Left lung (tissue), 10 donors: ENCODE data around the gene PRDX4. TPM values are rescaled to one million over a fixed set of nuclear protein-coding genes. Genes with fewer than 3 reads are reported as not detected.

Experiments used
- ATAC-seq: fragments of 200-7000 bp; cut with Tn5 transposase; one replicate; pipeline ENCODE4 v1.9.1; 2020; ENCODE audit warnings: moderate library complexity
- DNase-seq, 4 donors: peaks; one replicate each; pipeline ENCODE4 v3.0.0-alpha.2; 2013 to 2020
- H3K27ac ChIP-seq, 2 donors: fragments of 200-600 bp; sonication (generic) in 1 of 2; one replicate each; pipeline versions ENCODE4 v1.5.0 to v1.8.0; 2020 to 2021
- H3K27me3 ChIP-seq, 2 donors: fragments of 200-600 bp; sonication (generic) in 1 of 2; one replicate each; pipeline versions ENCODE4 v1.5.0 to v1.8.0; 2020 to 2021
- H3K36me3 ChIP-seq, 2 donors: fragments of 200-600 bp; sonication (generic) in 1 of 2; one replicate each; pipeline versions ENCODE4 v1.5.0 to v1.8.0; 2020 to 2021
- H3K4me1 ChIP-seq, 2 donors: fragments of 200-600 bp; one replicate each; pipeline ENCODE4 v1.8.0; 2021
- H3K4me3 ChIP-seq, 2 donors: fragments of 200-600 bp; sonication (generic) in 1 of 2; one replicate each; pipeline versions ENCODE4 v1.5.0 to v1.8.0; 2020 to 2021; ENCODE audit warnings: mild to moderate bottlenecking in 1 of 2
- H3K9me3 ChIP-seq, 2 donors: fragments of 200-600 bp; sonication (generic) in 1 of 2; one replicate each; pipeline versions ENCODE4 v1.5.0 to v1.8.0; 2020 to 2021
- intact Hi-C, 2 donors: fragments of 100-400 bp; cut with DNase I; formaldehyde crosslinking; loops; one replicate each; pipeline versions ENCODE4 v1.11.2 to v1.14.2; 2022
- polyA plus RNA-seq, 6 donors: library from polyadenylated mRNA; unstranded; fragments of 120-200 nt; gene quantifications; one replicate each; pipeline ENCODE4 v1.2.1, GENCODE V29; 2013; ENCODE audit not compliant: insufficient read length in 6 of 6
- total RNA-seq, 2 donors: library from RNA; stranded (reverse); fragmentation: NEBNext Ultra II Directional; extraction: Animal tissue kit (Norgen Biotek cat#: 25700); gene quantifications; one replicate each; pipeline ENCODE4 v1.2.1, GENCODE V29; 2021
- TF ChIP-seq, protein P1 (sequence below), 2 donors: fragments of 200-600 bp; sonication (generic) in 1 of 2; IDR thresholded peaks; one replicate each; pipeline versions ENCODE4 v1.5.0 to v1.8.0; 2021; ENCODE audit warnings: antibody characterized with exemption in 2 of 2
- donor health status: DM: no; HTN: yes; CAD: no.
- donor health status: DM: no; HTN: no; CAD: no.

PRDX4 gene
- total and polyA plus RNA-seq, 8 donors: 91.5 to 115 (median 101) TPM

DNA sequence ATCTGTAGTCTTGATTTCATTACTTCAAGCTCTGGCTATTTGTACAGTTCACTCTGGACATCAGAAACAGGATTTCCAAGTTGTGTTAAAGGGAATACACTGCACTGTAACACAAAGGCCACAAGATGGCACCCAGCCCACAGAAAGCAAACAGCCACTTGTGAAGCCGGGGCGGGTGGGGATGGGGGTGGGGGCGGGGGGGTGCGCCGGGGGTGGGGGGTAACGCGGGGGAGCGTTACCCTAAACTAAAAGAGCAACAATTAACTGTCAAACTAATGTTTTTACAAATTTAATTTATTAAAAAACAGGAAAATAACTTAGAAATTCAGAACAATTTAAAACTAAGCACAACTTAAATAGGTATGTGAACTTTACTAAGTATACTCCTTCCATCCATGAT lies 27.3 kb downstream of the PRDX4 start:
- H3K27ac ChIP-seq: no peak overlapping the region
- TF ChIP-seq, protein P1, sequence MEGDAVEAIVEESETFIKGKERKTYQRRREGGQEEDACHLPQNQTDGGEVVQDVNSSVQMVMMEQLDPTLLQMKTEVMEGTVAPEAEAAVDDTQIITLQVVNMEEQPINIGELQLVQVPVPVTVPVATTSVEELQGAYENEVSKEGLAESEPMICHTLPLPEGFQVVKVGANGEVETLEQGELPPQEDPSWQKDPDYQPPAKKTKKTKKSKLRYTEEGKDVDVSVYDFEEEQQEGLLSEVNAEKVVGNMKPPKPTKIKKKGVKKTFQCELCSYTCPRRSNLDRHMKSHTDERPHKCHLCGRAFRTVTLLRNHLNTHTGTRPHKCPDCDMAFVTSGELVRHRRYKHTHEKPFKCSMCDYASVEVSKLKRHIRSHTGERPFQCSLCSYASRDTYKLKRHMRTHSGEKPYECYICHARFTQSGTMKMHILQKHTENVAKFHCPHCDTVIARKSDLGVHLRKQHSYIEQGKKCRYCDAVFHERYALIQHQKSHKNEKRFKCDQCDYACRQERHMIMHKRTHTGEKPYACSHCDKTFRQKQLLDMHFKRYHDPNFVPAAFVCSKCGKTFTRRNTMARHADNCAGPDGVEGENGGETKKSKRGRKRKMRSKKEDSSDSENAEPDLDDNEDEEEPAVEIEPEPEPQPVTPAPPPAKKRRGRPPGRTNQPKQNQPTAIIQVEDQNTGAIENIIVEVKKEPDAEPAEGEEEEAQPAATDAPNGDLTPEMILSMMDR (IDR thresholded peaks at IDR 0.05): peak; percentile 24 to 42
- no peaks in the 10 kb centered on the region for H3K9me3 ChIP-seq
- H3K4me1 ChIP-seq: no peaks in the 10 kb centered on the region
- H3K36me3 ChIP-seq: no peaks in the 10 kb centered on the region
- intact Hi-C loops: loop anchor here in 1 of 2 donors (10.0 kb wide), 1 partner anchor 210 kb away; the partner anchor contains the start of genes APOO and CXorf58
- no peaks in the 10 kb centered on the region for H3K27me3 ChIP-seq
- peak; percentile 89 for ATAC-seq
- DNase-seq: peak in 3 of 4 donors; percentile 12 to 59 (median 41)
- no peak overlapping the region for H3K4me3 ChIP-seq

DNA sequence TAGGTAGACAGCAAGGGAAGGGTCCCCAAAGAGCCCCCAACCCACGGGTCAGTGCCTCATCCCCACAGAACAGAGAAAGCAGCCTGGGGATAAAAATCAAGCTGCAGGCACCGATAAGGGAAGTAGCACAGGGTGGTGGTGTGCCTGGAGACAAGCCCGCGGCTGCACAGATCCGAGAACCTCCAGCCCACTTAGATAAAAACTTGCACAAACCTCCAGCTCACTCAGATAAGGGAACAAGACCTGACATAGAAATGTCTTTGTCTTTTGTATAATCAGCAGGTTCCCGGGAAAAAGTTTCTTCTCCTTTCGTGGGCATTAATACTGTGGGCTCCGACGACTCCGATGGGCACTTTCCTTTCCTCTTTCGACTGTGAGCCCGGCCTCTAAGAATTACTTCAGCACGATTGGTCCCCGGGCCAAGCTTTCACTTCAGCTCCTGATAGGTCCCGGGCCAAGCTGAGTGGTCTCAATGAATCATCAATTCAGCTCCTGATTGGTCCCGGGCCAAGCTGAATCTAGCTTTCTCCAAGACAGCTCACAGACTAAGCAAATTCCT lies 32.4 kb downstream of the PRDX4 start:
- ATAC-seq (peak; percentile 32), DNase-seq (no peak)
- Histone ChIP-seq H3K4me1 (no peaks in the 10 kb centered on the region), H3K9me3 (no peaks in the 10 kb centered on the region), H3K27me3 (no peaks in the 10 kb centered on the region), H3K27ac (no peak overlapping the region), H3K36me3 (peaks cover 0 to 34% of the 10 kb centered on the region in 2 donors), H3K4me3 (no peak overlapping the region)
- intact Hi-C loops: loop anchor here in 1 of 2 donors (10.0 kb wide), 1 partner anchor 205 kb away; the partner anchor contains the start of genes APOO and CXorf58
- TF ChIP-seq, protein P1 (IDR thresholded peaks at IDR 0.05): no peak

DNA sequence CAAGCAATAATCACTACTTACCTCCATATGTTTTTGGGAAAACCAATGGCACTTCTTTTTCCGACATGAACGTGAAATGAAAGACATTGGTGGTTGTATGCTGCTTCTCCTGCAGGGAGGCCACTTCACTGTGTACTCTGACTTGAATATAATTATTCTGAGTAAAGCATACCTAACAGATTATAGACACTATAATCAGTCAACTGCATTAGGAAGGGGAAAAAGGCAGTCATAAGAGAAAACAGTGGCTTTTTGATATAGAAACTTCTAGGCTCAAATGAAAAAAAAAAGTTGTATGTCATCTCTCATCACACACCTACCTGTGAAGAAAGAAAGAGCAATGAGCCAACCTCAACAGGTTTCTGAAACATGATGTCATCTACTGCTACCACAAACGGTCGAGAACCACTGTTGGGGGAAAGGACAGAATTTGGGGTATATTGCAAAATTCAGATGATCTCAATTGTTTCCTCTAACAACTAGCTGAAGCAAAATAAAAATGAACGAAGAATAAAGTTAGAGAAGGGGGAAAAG lies 37.4 kb downstream of the PRDX4 start:
- TF ChIP-seq, protein P1 (IDR thresholded peaks at IDR 0.05): no peak
- DNase-seq (no peak), ATAC-seq (no peak)
- intact Hi-C loops: no loop called here
- no peaks in the 10 kb centered on the region for H3K9me3 ChIP-seq
- H3K36me3 ChIP-seq: peaks cover 0 to 80% of the 10 kb centered on the region in 2 donors
- no peak overlapping the region for H3K27ac ChIP-seq
- no peaks in the 10 kb centered on the region for H3K4me1 ChIP-seq
- H3K27me3 ChIP-seq: no peaks in the 10 kb centered on the region
- H3K4me3 ChIP-seq: no peak overlapping the region

DNA sequence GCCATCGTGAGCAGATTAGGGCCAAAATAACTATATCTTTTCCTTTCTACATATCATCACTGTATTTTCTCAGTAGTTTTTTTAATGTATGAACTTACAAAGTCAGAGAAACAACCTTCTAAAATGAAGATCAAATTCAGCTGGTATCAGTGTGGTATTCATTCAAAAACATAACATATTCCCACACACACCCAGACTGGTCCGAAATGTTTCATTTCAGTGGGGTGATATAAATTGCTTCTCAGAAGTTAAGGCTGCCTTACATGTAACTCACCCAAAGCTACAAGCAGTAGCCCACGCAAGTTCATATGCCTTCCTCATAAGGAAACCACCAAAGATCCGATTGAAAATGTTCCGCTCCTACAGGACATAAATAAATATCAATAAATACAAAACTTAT lies 37.9 kb downstream of the PRDX4 start:
- intact Hi-C loops: no loop called here
- no peak for ATAC-seq
- peaks cover 0 to 84% of the 10 kb centered on the region in 2 donors for H3K36me3 ChIP-seq

DNA sequence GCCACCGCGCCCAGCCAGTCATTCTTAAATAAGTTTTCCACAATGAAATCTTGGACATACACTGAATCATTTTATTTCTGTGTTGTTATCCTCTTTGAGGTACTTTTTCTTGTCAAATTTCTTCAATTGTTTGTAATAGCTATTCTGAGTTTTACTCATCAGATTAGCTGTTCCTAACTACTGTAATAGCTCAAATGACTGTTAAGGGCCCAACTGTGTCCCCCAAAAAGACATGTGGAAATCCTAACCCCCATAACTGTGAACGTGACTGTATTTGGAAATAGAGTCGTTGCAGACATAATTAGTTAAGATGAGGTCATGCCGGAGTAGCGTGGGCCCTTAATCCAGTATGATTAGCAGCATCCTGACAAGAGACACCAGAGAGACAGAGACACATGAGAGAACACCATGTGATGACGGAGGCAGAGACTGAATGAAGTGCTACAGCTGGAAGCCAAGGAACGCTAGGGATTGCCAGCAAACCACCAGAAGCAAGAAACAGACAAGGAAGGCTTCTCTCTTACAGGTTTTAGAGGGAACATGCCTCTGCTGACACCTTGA lies 52.9 kb downstream of the PRDX4 start:
- TF ChIP-seq, protein P1 (IDR thresholded peaks at IDR 0.05): no peak
- Histone ChIP-seq H3K27ac (no peak overlapping the region), H3K36me3 (peaks cover 0 to 86% of the 10 kb centered on the region in 2 donors), H3K9me3 (no peaks in the 10 kb centered on the region), H3K4me3 (no peak overlapping the region), H3K4me1 (no peaks in the 10 kb centered on the region), H3K27me3 (no peaks in the 10 kb centered on the region)
- ATAC-seq: no peak
- DNase-seq: no peak
- intact Hi-C loops: no loop called here

More for the DNA sequence above, 37.9 kb downstream of the PRDX4 start:
- Histone ChIP-seq H3K27me3 (no peaks in the 10 kb centered on the region), H3K9me3 (no peaks in the 10 kb centered on the region), H3K4me1 (no peaks in the 10 kb centered on the region), H3K4me3 (no peak overlapping the region), H3K27ac (no peak overlapping the region)
- DNase-seq: no peak
- TF ChIP-seq, protein P1 (IDR thresholded peaks at IDR 0.05): no peak
